HepG2 (cell line): Measurements from ENCODE around the gene MBD3L3. TPM values are rescaled to one million over a fixed set of nuclear protein-coding genes. Genes with fewer than 3 reads are reported as not detected.

Source experiments
- CCAR2 ChIP-seq: fragments of 200-400 bp; formaldehyde crosslinking; optimal IDR thresholded peaks from 2 replicates; pipeline ENCODE3; 2018; ENCODE audit warnings: low read depth, mild to moderate bottlenecking, low read length, moderate library complexity
- GABPB1 ChIP-seq: IDR thresholded peaks from 2 replicates; pipeline ENCODE4 v1.6.1; 2016; ENCODE audit warnings: mild to moderate bottlenecking, missing genetic modification reagents, moderate library complexity, missing compliant biosample characterization
- NR2C2 ChIP-seq: sonication (generic); formaldehyde crosslinking; IDR thresholded peaks from 2 replicates; pipeline ENCODE4 v1.4.0; 2020; ENCODE audit warnings: missing genetic modification reagents, mild to moderate bottlenecking, moderate library complexity, borderline replicate concordance
- RXRB ChIP-seq: IDR thresholded peaks from 2 replicates; pipeline ENCODE4 v1.6.1; 2016; ENCODE audit warnings: borderline replicate concordance, missing genetic modification reagents, missing compliant biosample characterization
- SP1 ChIP-seq, 2 experiments: fragments of 450-650 bp in 1 of 2; sonication (generic) in 1 of 2; formaldehyde crosslinking in 1 of 2; IDR thresholded peaks; 2 replicates each; pipeline versions ENCODE4 v1.4.0 to v1.6.1; 2016 to 2020; ENCODE audit warnings: missing genetic modification reagents in 1 of 2
- ZNF280D ChIP-seq: sonication (generic); formaldehyde crosslinking; IDR thresholded peaks from 2 replicates; pipeline ENCODE4 v1.5.1; 2020; ENCODE audit warnings: mild to moderate bottlenecking, missing genetic modification reagents
- ZNF713 ChIP-seq: sonication (generic); formaldehyde crosslinking; IDR thresholded peaks from 2 replicates; pipeline ENCODE4 v1.4.0; 2020; ENCODE audit warnings: mild to moderate bottlenecking, missing genetic modification reagents
- ZXDC ChIP-seq: sonication (generic); formaldehyde crosslinking; IDR thresholded peaks from 2 replicates; pipeline ENCODE4 v1.5.0; 2020; ENCODE audit warnings: mild to moderate bottlenecking, missing genetic modification reagents
- polyA plus RNA-seq, 8 experiments: library from polyadenylated mRNA; depleted of rRNA in 3 of 8; stranded (reverse) in 7 of 8; unstranded in 1 of 8; fragments of >200 nt; fragmentation: Illumina TruSeq in 4 of 8; extraction: Trizol in 4 of 8; gene quantifications; 2 replicates each; pipeline versions ENCODE4 v1.2.1 to v1.2.3, GENCODE V29; 2011 to 2016; ENCODE audit warnings: low read depth in 4 of 8, missing spikeins in 1 of 8, mixed read lengths in 1 of 8; ENCODE audit not compliant: insufficient read depth in 1 of 8
- total RNA-seq, 5 experiments: library from RNA; depleted of rRNA; stranded (reverse); fragments of >200 nt; fragmentation: Illumina TruSeq; extraction: Trizol; gene quantifications; 2 replicates each; pipeline ENCODE4 v1.2.3, GENCODE V29; 2016; ENCODE audit warnings: low read depth in 1 of 5
- TF ChIP-seq, protein P1 (sequence below): sonication (generic); formaldehyde crosslinking; IDR thresholded peaks from 2 replicates; pipeline ENCODE4 v1.9.0; 2021; ENCODE audit warnings: mild to moderate bottlenecking, missing genetic modification reagents

The MBD3L3 gene
- total and polyA plus RNA-seq, 2 of the 13 experiments (the other 11 are each of a cell fraction or from before 2014, with no cell fraction given): not detected

DNA sequence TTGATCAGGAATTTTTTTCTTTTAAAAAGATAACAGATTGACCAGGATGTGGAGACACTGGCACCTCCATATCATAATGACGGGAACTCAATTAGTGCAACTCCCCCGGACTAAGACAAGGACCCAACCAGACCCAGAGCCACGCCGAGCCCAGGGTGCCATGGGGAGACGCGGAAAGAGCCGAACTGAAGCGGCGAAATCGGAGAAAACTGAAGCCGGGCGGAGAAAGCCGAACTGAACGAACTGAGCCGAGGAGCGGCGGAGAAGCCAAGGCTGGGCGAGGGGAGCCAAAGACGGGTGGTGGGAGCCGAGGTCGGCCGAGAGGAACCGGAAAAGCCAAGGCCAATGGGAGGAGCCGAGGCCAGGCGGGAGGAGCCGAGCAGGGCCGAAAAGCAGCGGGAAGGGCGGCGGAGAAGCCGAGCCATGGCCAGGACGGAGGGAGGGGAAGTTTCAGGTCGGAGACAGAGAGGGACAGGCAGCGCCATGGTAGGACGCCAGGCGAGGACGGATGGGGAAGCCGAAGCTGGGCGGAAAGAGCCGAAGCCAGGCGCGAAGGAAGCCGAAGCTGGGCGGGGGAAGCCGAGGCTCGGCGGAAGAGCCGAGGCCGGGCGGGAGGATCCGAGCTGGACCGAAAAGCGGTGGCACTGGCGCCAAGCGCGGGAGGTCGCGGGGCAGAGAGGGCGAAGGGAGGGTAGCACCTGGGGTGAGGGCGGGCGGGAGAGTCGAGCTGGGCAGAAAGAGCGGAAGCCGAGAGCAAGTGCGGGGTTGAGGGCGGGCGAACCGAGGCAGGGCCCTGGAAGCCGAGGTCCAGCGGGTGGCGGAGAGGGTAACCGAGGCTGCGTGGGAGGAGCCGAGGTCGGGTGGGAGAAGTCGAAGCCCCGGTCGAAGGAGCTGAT is 40.5 kb upstream of the MBD3L3 start (continued):
- TF ChIP-seq, protein P1, sequence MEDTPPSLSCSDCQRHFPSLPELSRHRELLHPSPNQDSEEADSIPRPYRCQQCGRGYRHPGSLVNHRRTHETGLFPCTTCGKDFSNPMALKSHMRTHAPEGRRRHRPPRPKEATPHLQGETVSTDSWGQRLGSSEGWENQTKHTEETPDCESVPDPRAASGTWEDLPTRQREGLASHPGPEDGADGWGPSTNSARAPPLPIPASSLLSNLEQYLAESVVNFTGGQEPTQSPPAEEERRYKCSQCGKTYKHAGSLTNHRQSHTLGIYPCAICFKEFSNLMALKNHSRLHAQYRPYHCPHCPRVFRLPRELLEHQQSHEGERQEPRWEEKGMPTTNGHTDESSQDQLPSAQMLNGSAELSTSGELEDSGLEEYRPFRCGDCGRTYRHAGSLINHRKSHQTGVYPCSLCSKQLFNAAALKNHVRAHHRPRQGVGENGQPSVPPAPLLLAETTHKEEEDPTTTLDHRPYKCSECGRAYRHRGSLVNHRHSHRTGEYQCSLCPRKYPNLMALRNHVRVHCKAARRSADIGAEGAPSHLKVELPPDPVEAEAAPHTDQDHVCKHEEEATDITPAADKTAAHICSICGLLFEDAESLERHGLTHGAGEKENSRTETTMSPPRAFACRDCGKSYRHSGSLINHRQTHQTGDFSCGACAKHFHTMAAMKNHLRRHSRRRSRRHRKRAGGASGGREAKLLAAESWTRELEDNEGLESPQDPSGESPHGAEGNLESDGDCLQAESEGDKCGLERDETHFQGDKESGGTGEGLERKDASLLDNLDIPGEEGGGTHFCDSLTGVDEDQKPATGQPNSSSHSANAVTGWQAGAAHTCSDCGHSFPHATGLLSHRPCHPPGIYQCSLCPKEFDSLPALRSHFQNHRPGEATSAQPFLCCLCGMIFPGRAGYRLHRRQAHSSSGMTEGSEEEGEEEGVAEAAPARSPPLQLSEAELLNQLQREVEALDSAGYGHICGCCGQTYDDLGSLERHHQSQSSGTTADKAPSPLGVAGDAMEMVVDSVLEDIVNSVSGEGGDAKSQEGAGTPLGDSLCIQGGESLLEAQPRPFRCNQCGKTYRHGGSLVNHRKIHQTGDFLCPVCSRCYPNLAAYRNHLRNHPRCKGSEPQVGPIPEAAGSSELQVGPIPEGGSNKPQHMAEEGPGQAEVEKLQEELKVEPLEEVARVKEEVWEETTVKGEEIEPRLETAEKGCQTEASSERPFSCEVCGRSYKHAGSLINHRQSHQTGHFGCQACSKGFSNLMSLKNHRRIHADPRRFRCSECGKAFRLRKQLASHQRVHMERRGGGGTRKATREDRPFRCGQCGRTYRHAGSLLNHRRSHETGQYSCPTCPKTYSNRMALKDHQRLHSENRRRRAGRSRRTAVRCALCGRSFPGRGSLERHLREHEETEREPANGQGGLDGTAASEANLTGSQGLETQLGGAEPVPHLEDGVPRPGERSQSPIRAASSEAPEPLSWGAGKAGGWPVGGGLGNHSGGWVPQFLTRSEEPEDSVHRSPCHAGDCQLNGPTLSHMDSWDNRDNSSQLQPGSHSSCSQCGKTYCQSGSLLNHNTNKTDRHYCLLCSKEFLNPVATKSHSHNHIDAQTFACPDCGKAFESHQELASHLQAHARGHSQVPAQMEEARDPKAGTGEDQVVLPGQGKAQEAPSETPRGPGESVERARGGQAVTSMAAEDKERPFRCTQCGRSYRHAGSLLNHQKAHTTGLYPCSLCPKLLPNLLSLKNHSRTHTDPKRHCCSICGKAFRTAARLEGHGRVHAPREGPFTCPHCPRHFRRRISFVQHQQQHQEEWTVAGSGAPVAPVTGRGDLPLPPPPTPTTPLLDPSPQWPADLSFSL (CRISPR knock-in tag): no peak
- TF ChIP-seq ZNF280D: no peak; the same call in 1 of the 2 replicates
- TF ChIP-seq CCAR2: no peak
- peak; percentile 52; the same call in 1 of the 2 replicates for TF ChIP-seq ZNF713 (CRISPR knock-in tag)
- TF ChIP-seq GABPB1 (CRISPR knock-in tag): peak; percentile 78
- peak; percentile 12; the same call in 1 of the 2 replicates for TF ChIP-seq RXRB (CRISPR knock-in tag)
- TF ChIP-seq NR2C2 (CRISPR knock-in tag): 0 out of 2 replicates have a peak, but pooled peaks have one; percentile 17
- no peak for TF ChIP-seq SP1 (IDR thresholded peaks at IDR 0.05)
- 0 out of 2 replicates have a peak, but pooled peaks have one; percentile 50 for TF ChIP-seq SP1 (CRISPR knock-in tag; IDR thresholded peaks at IDR 0.05)
- no peak for TF ChIP-seq ZXDC (CRISPR knock-in tag)
